HL-60/S4 treated with phorbol 12-myristate 13-acetate at 8.2 ng/mL for 4 days and 3 days (cell line): ENCODE data around the gene RUVBL2.

ENCODE experiments used
- in situ Hi-C: fragments of 300-500 bp; cut with MboI; formaldehyde crosslinking; loops from 2 replicates; pipeline ENCODE4 v1.15.0; 2022; ENCODE audit warnings: low sequenced_read_pairs

The RUVBL2 gene

DNA sequence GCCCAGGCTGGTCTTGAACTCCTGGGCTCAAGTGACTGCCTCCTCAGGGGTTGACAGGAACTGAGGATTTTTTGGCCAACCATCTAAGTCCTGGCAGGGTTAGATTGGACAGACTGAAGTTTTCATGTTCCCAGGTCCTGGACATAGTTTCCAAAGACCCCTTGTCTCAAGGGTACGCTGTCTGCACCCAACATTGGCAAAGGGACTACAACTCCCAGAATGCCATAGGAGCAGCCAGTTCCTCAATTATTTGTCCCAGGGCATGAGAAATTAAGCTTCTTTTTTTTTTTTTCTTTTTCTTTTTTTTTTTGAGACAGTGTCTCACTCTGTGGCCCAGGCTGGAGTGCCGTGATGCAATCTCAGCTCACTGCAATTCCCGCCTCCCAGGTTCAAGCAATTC, 7.5 kb upstream of the RUVBL2 start:
- in situ Hi-C loops = no loop called here

- in situ Hi-C loops = no loop called here
Measured at GRCh38 chr19:48987323-48987722, 6.4 kb upstream of the RUVBL2 start.

DNA sequence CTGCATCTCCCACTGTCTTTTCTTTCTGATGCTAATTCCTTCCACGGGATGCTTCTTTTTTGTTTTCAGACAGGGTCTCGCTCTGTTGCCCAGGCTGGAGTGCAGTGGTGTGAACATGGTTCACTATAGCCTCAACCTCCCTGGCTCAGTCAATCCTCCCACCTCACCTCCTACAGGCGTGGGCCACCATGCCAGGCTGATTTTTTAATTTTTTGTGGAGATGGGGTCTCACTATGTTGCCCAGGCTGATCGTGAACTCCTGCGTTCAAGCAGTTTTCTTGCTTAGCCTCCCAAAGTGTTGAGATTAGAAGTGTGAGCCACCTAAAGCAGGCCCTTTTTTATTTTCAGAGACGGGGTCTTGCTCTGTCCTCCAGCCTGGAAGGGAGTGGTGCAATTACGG, 5.4 kb upstream of the RUVBL2 start:
- in situ Hi-C loops = no loop called here

DNA sequence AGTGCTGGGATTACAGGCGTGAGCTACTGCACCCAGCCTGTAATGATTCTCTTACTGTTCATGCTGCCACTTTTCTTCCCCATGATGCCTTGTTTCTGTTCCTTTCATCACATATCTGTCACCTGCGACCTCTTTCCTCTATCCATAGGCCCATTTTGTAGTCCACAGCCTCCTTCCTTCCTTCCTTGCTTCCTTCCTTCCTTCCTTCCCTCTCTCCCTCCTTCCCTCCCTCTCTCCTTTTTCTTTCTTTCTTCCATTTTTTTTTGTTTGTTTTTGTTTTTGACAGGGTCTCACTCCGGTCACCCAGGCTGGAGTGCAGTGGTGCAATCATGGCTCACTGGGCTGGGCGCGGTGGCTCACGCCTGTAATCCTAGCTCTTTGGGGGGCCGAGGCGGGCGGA, 4.8 kb upstream of the RUVBL2 start:
- in situ Hi-C loops = no loop called here

- in situ Hi-C loops = no loop called here
Measured at GRCh38 chr19:48989701-48990291, 3.9 kb upstream of the RUVBL2 start.

DNA sequence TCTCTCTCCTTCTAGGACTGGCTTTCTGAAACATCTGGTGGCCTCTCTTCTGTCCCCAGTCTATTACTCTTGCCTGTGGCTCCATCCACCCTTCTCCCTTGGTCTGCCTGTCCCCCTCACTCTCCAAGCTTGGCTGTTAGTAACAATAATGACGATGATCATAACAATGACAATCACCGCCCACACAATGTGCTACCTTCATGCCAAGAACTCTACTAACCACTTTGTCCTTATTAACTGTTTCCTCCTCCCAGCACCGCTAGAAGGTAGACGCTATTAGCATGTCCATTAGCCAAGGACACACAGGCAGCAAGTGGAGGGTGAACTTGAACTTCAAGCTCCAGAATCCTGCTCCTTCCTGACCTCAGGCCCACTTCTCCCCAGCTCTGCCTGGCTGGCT, 3.3 kb upstream of the RUVBL2 start:
- in situ Hi-C loops = no loop called here

- in situ Hi-C loops = no loop called here
Measured at GRCh38 chr19:48991011-48991609, 2.6 kb upstream of the RUVBL2 start.

GRCh38 chr19:48991873-48992580, 1.7 kb upstream of the RUVBL2 start:
- in situ Hi-C loops = no loop called here

DNA sequence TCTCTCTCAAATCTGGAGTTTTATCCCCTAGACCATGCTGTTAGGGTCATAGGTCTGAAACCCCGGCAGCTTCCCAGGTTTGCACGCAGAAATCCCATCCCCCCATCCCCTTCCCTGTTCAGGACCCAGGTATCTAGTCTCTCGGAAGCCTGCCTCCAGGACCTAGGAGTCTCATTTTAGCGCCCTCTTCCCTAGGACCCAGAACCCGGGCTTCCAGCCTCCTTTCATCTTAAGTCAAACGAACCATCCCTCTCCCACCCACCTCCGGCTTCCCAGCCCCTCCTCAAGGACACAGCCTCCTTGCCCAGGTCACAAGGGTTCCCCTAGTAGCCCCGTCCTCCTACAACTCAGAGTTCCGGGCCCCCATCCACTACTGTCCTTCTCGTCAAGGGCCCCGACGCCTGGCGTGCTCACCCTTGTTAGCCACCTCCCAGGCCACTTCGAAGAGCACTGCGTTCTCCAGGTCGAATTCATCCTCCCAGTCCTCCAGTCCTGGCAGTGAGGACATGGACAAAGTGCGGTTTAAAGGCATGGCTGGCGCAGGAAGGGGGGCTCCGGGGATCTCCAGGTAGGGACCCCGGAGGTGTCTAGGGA, 1.0 kb upstream of the RUVBL2 start:
- in situ Hi-C loops = no loop called here

GRCh38 chr19:48994035-48994386, 324 bp downstream of the RUVBL2 start:
- in situ Hi-C loops = no loop called here

- in situ Hi-C loops = no loop called here
Measured at GRCh38 chr19:48997972-48998371, 4.3 kb downstream of the RUVBL2 start.

- in situ Hi-C loops = no loop called here
Measured at GRCh38 chr19:48999481-49000325, 6.0 kb downstream of the RUVBL2 start.

GRCh38 chr19:49004133-49004532, 10.4 kb downstream of the RUVBL2 start:
- in situ Hi-C loops = no loop called here

GRCh38 chr19:49004964-49005614, 11.4 kb downstream of the RUVBL2 start:
- in situ Hi-C loops = no loop called here

GRCh38 chr19:49006905-49007304, 13.2 kb downstream of the RUVBL2 start:
- in situ Hi-C loops = no loop called here

DNA sequence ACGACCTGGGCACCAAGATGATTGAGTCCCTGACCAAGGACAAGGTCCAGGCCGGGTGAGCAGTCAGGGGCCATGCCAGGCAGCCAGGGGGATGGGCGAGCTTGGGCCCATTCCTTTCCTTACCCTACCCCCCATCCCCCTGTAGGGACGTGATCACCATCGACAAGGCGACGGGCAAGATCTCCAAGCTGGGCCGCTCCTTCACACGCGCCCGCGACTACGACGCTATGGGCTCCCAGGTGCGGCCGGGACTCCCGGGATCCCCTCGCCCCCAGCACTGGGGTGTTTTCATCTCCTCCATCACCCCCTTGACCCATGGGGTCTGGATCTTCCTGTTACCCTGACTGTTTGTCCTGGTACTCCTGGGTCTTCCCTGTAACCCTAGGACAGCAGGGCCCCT, 16.1 kb downstream of the RUVBL2 start:
- in situ Hi-C loops = no loop called here

GRCh38 chr19:49010453-49010852, 16.8 kb downstream of the RUVBL2 start:
- in situ Hi-C loops = no loop called here

DNA sequence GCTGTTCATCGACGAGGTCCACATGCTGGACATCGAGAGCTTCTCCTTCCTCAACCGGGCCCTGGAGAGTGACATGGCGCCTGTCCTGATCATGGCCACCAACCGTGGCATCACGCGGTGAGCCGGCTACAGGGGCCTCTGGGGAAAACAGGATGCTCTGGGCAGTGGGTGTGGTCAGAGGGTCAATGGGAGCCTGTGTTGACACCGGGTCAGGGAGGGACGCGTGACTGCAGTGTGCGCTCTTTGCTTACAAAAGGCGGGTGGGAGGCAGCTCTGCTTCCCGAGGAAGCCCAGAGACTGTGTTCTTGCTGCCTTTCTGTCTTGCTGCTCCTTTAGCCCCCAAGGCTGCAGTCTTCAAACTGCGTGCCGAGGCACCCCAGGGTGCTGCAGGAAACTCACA, 17.5 kb downstream of the RUVBL2 start:
- in situ Hi-C loops = no loop called here

DNA sequence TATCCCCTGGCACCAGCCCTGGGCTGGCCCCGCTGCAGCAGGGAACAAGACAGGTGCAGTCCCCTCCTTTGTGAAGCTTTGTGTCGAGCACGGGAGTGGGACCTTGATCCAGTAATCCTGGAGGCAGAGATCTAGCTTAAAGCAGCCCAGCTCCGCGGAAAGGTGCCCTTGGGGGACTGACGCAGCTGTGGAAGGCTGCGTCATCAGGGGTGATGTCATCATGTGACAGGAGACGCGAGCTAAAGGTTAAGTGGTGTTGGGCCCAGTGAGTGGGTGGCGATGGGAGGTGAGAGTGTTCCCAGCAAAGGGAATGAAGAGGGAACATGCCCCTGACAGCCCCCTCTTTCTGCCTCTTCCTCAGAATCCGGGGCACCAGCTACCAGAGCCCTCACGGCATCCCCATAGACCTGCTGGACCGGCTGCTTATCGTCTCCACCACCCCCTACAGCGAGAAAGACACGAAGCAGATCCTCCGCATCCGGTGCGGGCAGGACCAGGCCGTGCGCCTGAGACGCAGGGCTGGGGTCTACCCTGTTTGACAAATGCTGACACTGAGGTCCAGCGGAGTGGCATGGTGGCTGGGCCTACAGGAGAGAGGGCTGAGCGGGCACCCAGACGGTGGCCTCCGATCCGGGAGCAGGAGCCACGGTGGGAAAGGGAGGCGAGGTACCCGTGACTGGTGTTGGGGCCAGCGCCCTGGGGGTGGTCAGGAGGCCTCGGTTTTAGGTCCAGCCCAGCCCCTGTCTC, 20.6 kb downstream of the RUVBL2 start:
- in situ Hi-C loops = no loop called here

GRCh38 chr19:49014870-49015255, 21.2 kb downstream of the RUVBL2 start:
- in situ Hi-C loops = no loop called here
